Endothelial cell of umbilical vein (primary cell): ENCODE data around the gene SQSTM1. TPM values are rescaled to one million over a fixed set of nuclear protein-coding genes. Genes with fewer than 3 reads are reported as not detected.

Experiments used
- BruUV-seq: library from RNA; stranded (reverse); fragments of 400-500 nt; replicated peaks from 2 replicates; lab custom pipeline; 2021; lab: Mats Ljungman, UMichigan
- CTCF ChIA-PET: fragments of 300-600, 350-600 bp; sonication (Branson Sonifier 250); formaldehyde crosslinking; loops from one replicate; lab custom pipeline; 2021; ENCODE audit warnings: antibody characterized with exemption, inconsistent platforms; lab: Charles Lee
- POLR2A ChIA-PET: fragments of 300-600, 350-600 bp; sonication (Branson Sonifier 250); formaldehyde crosslinking; loops from one replicate; lab custom pipeline; 2021; ENCODE audit warnings: antibody characterized with exemption, inconsistent platforms; lab: Charles Lee
- DNase-seq: peaks from one replicate; pipeline ENCODE4 v3.0.0-alpha.2; 2011; ENCODE audit warnings: low read depth, low spot score
- FAIRE-seq: peaks from 2 replicates; lab custom pipeline; 2011; peaks lifted over from hg19 to GRCh38; lab: Jason Lieb, UNC
- H2AFZ ChIP-seq: 2 replicates; pipeline ENCODE4 v1.6.0; 2012; ENCODE audit warnings: low read depth, low read length, control low read depth, inconsistent platforms
- H3K27ac ChIP-seq: 2 replicates; pipeline ENCODE4 v1.5.1; 2011; ENCODE audit warnings: low read depth, mild to moderate bottlenecking, control low read depth, low read length, moderate library complexity; ENCODE audit not compliant: insufficient read depth
- H3K27me3 ChIP-seq, 2 experiments: 2 replicates each; pipeline versions ENCODE4 v1.6.0 to v1.6.1; 2011; ENCODE audit warnings: low read length in 2 of 2, mixed read lengths in 1 of 2; ENCODE audit not compliant: control insufficient read depth in 2 of 2, insufficient read depth in 2 of 2
- H3K36me3 ChIP-seq, 2 experiments: 2 replicates in 1 of 2; 3 replicates in 1 of 2; pipeline ENCODE4 v1.5.1; 2011; ENCODE audit warnings: low read length in 2 of 2, mild to moderate bottlenecking in 1 of 2, moderate library complexity in 1 of 2; ENCODE audit not compliant: control insufficient read depth in 2 of 2, insufficient read depth in 2 of 2; ENCODE audit errors: extremely low read depth in 1 of 2
- H3K4me1 ChIP-seq: 3 replicates; pipeline ENCODE4 v1.5.1; 2011; ENCODE audit warnings: mild to moderate bottlenecking, low read length; ENCODE audit not compliant: control insufficient read depth, insufficient read depth; ENCODE audit errors: extremely low read depth
- H3K4me2 ChIP-seq: 2 replicates; pipeline ENCODE4 v1.6.1; 2011; ENCODE audit warnings: low read length, control low read depth, mixed read lengths; ENCODE audit not compliant: insufficient read depth
- H3K4me3 ChIP-seq, 3 experiments: fragments of 200-600 bp in 1 of 3; sonication (generic), shearing (Covaris generic) in 1 of 3; replicated peaks in 1 of 3; 2 replicates each; pipeline ENCODE4 v1.5.1; 2011 to 2016; ENCODE audit warnings: control low read depth in 3 of 3, low read length in 3 of 3, mild to moderate bottlenecking in 2 of 3, inconsistent platforms in 1 of 3, low read depth in 1 of 3, moderate library complexity in 1 of 3; ENCODE audit not compliant: insufficient read depth in 1 of 3
- H3K79me2 ChIP-seq: 2 replicates; pipeline ENCODE4 v1.6.0; 2012; ENCODE audit warnings: low read length, inconsistent platforms; ENCODE audit not compliant: control insufficient read depth, insufficient read depth
- H3K9ac ChIP-seq: replicated peaks from 2 replicates; pipeline ENCODE3; 2011; ENCODE audit warnings: low read length, control low read depth; ENCODE audit not compliant: insufficient read depth; ENCODE audit errors: extremely low read depth
- H3K9me1 ChIP-seq: replicated peaks from 3 replicates; pipeline ENCODE4 v1.6.0; 2011; ENCODE audit warnings: mild to moderate bottlenecking, low read length; ENCODE audit not compliant: control insufficient read depth, insufficient read depth; ENCODE audit errors: extremely low read depth
- H3K9me3 ChIP-seq: replicated peaks from 2 replicates; pipeline ENCODE4 v1.5.1; 2012; ENCODE audit warnings: low read length, inconsistent platforms; ENCODE audit not compliant: control insufficient read depth, insufficient read depth
- H4K20me1 ChIP-seq: replicated peaks from 2 replicates; pipeline ENCODE3; 2011; ENCODE audit warnings: mild to moderate bottlenecking, low read length; ENCODE audit not compliant: control insufficient read depth, insufficient read depth; ENCODE audit errors: extremely low read depth
- EZH2 ChIP-seq: IDR thresholded peaks from 2 replicates; pipeline ENCODE4 v1.6.1; 2012; ENCODE audit warnings: borderline replicate concordance, low read depth, mild to moderate bottlenecking, moderate library complexity, low read length, inconsistent platforms; ENCODE audit not compliant: severe bottlenecking
- FOS ChIP-seq: IDR thresholded peaks from 2 replicates; pipeline ENCODE4 v1.6.1; 2011; ENCODE audit warnings: mild to moderate bottlenecking, low read length, moderate library complexity, borderline replicate concordance; ENCODE audit not compliant: insufficient read depth
- GATA2 ChIP-seq: IDR thresholded peaks from 2 replicates; pipeline ENCODE4 v1.7.0; 2011; ENCODE audit warnings: low read depth, mild to moderate bottlenecking, moderate library complexity, mixed read lengths, low read length; ENCODE audit not compliant: insufficient read length, insufficient read depth
- JUN ChIP-seq: IDR thresholded peaks from 2 replicates; pipeline ENCODE4 v1.6.1; 2011; ENCODE audit warnings: borderline replicate concordance, low read depth; ENCODE audit not compliant: insufficient read length, insufficient read depth
- MYC ChIP-seq: IDR thresholded peaks from one replicate; pipeline ENCODE4 v1.6.1; 2011; ENCODE audit warnings: mild to moderate bottlenecking, low read depth, low read length
- POLR2A ChIP-seq: IDR thresholded peaks from 2 replicates; pipeline ENCODE4 v1.6.1; 2012; ENCODE audit warnings: low read depth, mild to moderate bottlenecking, control low read depth, low read length
- POLR2AphosphoS5 ChIP-seq: IDR thresholded peaks from 2 replicates; pipeline ENCODE4 v1.6.1; 2012; ENCODE audit warnings: low read depth, mild to moderate bottlenecking, control low read depth, low read length, moderate library complexity; ENCODE audit not compliant: insufficient read depth
- dilution Hi-C: fragments of 300-500 bp; cut with MboI; formaldehyde crosslinking; loops from one replicate; pipeline ENCODE4 v1.15.0; 2019; ENCODE audit warnings: low sequenced_read_pairs; ENCODE audit not compliant: extremely low pct_ligation_motif_present
- intact Hi-C: fragments of 100-400 bp; cut with micrococcal nuclease; formaldehyde crosslinking; loops from one replicate; pipeline ENCODE4 v1.10.0; 2022
- polyA plus RNA-seq, 4 experiments: library from polyadenylated mRNA; depleted of rRNA in 3 of 4; stranded (reverse) in 3 of 4; unstranded in 1 of 4; fragments of >200 nt; gene quantifications; 2 replicates each; pipeline versions ENCODE4 v1.2.1 to v1.2.3, GENCODE V29; 2011 to 2012; ENCODE audit warnings: missing spikeins in 1 of 4
- total RNA-seq: library from RNA; stranded (reverse); gene quantifications from 2 replicates; pipeline ENCODE4 v1.2.3, GENCODE V29; 2021
- TF ChIP-seq, protein P1 (sequence below), 2 donors: IDR thresholded peaks; 1 replicate in 1 of 2; 2 replicates in 1 of 2; pipeline ENCODE4 v1.5.1; 2011; ENCODE audit warnings: low read length in 2 of 2, mild to moderate bottlenecking in 2 of 2, moderate library complexity in 2 of 2, control low read depth in 1 of 2, inconsistent platforms in 1 of 2, low read depth in 1 of 2; ENCODE audit not compliant: insufficient read depth in 1 of 2; ENCODE audit errors: extremely low read depth in 1 of 2
- TF ChIP-seq, protein P2 (sequence below): IDR thresholded peaks from 2 replicates; pipeline ENCODE4 v1.6.1; 2011; ENCODE audit not compliant: insufficient read depth, insufficient read length

Gene SQSTM1
- total and polyA plus RNA-seq, 2 donors (not counting 3 experiments of a cell fraction or from before 2014, with no cell fraction given), result 302 to 346 TPM

GRCh38 chr5:179772351-179772750, 48.4 kb upstream of the SQSTM1 start:
- FAIRE-seq (no peak), DNase-seq (no peak)
- Histone ChIP-seq H3K4me1 (peaks cover 7% of the 10 kb centered on the region), H3K36me3 (peaks cover 8 to 27% of the 10 kb centered on the region in 2 experiments), H3K4me2 (no peak overlapping the region), H3K27ac (no peak overlapping the region), H4K20me1 (no peaks in the 10 kb centered on the region), H3K27me3 (no peaks in the 10 kb centered on the region), H3K79me2 (peaks cover 16% of the 10 kb centered on the region), H3K4me3 (no peak overlapping the region), H2AFZ (no peak overlapping the region), H3K9me1 (no peaks in the 10 kb centered on the region), H3K9ac (no peak overlapping the region), H3K9me3 (no peaks in the 10 kb centered on the region)
- TF ChIP-seq, protein P1, sequence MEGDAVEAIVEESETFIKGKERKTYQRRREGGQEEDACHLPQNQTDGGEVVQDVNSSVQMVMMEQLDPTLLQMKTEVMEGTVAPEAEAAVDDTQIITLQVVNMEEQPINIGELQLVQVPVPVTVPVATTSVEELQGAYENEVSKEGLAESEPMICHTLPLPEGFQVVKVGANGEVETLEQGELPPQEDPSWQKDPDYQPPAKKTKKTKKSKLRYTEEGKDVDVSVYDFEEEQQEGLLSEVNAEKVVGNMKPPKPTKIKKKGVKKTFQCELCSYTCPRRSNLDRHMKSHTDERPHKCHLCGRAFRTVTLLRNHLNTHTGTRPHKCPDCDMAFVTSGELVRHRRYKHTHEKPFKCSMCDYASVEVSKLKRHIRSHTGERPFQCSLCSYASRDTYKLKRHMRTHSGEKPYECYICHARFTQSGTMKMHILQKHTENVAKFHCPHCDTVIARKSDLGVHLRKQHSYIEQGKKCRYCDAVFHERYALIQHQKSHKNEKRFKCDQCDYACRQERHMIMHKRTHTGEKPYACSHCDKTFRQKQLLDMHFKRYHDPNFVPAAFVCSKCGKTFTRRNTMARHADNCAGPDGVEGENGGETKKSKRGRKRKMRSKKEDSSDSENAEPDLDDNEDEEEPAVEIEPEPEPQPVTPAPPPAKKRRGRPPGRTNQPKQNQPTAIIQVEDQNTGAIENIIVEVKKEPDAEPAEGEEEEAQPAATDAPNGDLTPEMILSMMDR (IDR thresholded peaks at IDR 0.05; ENCODE audit: extremely low read depth in 1 of 2, insufficient read depth in 1 of 2, low read depth in 1 of 2, low read length in 2 of 2), result no peak
- TF ChIP-seq FOS (no peak), EZH2 (no peak), MYC (no peak), POLR2AphosphoS5 (no peak), JUN (no peak), GATA2 (no peak), POLR2A (no peak)
- TF ChIP-seq, protein P2, sequence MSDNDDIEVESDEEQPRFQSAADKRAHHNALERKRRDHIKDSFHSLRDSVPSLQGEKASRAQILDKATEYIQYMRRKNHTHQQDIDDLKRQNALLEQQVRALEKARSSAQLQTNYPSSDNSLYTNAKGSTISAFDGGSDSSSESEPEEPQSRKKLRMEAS, result no peak
- intact Hi-C loops (no loop called here), dilution Hi-C loops (no loop called here)
- no TSS peak for BruUV-seq
- CTCF ChIA-PET, result interaction anchor here (2.1 kb wide), 1 partner anchor 9 kb away, joined by 10 read pairs; no protein-coding TSS in a partner anchor
- POLR2A ChIA-PET, result no interaction called here
